Fibroblast of pulmonary artery (primary cell): Measurements from ENCODE around the gene MLLT6.

ENCODE experiments used
- DNase-seq: peaks from one replicate; pipeline ENCODE4 v3.0.0-alpha.2; 2010; ENCODE audit warnings: low read depth
- H3K4me3 ChIP-seq: replicated peaks from 2 replicates; pipeline ENCODE4 v1.5.1; 2011; ENCODE audit warnings: low read depth, mild to moderate bottlenecking, control low read depth, low read length, moderate library complexity
- TF ChIP-seq, protein P1 (sequence below): IDR thresholded peaks from 2 replicates; pipeline ENCODE4 v1.5.1; 2011; ENCODE audit warnings: mild to moderate bottlenecking, control low read depth, low read length, inconsistent platforms; ENCODE audit errors: missing control alignments

The MLLT6 gene

GRCh38 chr17:38709864-38710603 is 5.0 kb downstream of the MLLT6 start:
- TF ChIP-seq, protein P1, sequence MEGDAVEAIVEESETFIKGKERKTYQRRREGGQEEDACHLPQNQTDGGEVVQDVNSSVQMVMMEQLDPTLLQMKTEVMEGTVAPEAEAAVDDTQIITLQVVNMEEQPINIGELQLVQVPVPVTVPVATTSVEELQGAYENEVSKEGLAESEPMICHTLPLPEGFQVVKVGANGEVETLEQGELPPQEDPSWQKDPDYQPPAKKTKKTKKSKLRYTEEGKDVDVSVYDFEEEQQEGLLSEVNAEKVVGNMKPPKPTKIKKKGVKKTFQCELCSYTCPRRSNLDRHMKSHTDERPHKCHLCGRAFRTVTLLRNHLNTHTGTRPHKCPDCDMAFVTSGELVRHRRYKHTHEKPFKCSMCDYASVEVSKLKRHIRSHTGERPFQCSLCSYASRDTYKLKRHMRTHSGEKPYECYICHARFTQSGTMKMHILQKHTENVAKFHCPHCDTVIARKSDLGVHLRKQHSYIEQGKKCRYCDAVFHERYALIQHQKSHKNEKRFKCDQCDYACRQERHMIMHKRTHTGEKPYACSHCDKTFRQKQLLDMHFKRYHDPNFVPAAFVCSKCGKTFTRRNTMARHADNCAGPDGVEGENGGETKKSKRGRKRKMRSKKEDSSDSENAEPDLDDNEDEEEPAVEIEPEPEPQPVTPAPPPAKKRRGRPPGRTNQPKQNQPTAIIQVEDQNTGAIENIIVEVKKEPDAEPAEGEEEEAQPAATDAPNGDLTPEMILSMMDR: no peak
- no peak overlapping the region for H3K4me3 ChIP-seq
- no peak for DNase-seq

- TF ChIP-seq, protein P1: no peak
- H3K4me3 ChIP-seq: no peak overlapping the region
- no peak for DNase-seq
These were observed 5.5 kb downstream of the MLLT6 start for GRCh38 chr17:38710604-38710962.

- no peak for DNase-seq
- no peak overlapping the region for H3K4me3 ChIP-seq
- TF ChIP-seq, protein P1: no peak
These were observed 5.9 kb downstream of the MLLT6 start for GRCh38 chr17:38710985-38711384.

DNA sequence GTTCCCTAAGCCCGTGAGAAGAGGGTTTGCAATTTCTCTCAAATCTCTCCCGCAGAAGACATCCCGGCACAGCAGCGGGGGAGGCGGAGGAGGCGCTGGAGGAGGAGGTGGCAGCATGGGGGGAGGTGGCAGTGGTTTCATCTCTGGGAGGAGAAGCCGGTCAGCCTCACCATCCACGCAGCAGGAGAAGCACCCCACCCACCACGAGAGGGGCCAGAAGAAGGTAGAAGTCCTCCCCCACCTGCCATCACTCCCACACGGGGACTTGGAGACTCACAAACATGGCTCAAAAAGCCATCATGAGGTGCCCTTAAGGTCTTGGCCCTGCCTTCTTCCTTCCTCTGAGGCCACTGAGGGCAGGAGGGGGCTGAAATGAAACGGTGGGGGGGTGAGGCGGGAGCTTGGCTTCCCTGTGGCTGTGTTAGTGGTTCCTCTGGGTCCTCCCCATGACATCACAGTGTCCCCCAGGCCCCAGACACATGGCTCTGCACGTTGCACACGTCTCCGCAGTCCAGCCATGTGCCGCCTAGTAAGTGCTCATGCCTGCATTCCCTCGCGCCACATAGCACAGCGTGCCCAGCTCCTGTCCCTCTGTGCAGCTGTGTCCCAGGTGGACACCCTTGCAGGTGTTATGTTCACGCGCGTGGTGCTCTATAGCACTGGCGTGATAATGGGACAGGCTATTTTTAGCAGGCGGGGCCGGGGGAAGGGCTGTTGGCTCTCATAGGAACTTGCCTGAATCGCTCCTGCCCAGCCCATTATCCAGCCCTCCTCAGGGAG is 6.9 kb downstream of the MLLT6 start:
- H3K4me3 ChIP-seq: no peak overlapping the region
- TF ChIP-seq, protein P1: no peak

DNA sequence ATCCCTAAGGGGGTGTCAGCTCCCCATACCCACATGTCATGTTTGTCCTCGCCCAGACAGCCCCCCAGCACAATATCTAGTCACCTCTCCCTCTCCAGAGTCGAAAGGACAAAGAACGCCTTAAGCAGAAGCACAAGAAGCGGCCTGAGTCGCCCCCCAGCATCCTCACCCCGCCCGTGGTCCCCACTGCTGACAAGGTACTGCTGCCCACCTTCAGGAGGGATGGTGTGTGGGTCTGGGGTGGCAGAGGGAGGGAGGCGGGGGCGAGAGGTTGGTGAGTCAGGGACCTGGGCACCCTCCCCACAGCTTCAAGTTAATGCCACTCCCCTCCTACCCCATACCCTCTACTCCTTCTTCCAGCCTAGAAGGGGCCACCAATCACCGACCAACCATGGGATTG is 7.5 kb downstream of the MLLT6 start:
- no peak for DNase-seq
- TF ChIP-seq, protein P1: no peak
- H3K4me3 ChIP-seq: no peak overlapping the region

More for the DNA sequence above, 6.9 kb downstream of the MLLT6 start:
- no peak for DNase-seq

DNA sequence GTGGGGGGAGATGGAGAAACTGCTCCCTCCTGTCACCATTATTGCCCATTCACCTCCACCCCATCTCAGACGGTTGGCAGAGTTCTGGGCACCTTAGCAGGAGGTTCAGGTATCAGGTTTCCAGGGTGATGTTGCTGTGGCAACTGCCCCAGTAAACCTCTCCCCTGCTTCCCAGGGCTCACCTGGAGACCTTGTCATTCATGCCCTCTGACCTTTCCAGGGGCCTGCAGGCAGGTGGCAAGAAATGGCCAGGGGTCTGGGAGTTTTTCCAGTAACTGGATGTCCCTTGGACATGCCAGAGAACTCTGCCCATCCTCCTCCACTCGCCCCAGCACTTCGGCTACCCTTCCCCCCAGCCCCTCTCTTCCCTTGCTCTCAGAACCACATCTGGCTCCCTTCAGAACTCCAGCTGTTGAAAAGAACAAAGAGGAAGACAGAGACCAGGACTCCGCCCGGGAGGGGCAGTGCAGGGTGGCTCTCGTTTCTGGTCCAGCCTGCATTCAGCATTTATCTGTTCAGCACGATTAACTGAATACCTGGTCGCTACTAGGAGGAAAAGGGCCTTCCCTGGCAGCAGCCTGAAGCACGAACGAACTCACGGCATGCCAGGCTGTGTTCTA is 8.5 kb downstream of the MLLT6 start:
- no peak overlapping the region for H3K4me3 ChIP-seq
- TF ChIP-seq, protein P1: no peak
- no peak for DNase-seq
